ENCODE measurements around the gene CHAF1B.

DNA sequence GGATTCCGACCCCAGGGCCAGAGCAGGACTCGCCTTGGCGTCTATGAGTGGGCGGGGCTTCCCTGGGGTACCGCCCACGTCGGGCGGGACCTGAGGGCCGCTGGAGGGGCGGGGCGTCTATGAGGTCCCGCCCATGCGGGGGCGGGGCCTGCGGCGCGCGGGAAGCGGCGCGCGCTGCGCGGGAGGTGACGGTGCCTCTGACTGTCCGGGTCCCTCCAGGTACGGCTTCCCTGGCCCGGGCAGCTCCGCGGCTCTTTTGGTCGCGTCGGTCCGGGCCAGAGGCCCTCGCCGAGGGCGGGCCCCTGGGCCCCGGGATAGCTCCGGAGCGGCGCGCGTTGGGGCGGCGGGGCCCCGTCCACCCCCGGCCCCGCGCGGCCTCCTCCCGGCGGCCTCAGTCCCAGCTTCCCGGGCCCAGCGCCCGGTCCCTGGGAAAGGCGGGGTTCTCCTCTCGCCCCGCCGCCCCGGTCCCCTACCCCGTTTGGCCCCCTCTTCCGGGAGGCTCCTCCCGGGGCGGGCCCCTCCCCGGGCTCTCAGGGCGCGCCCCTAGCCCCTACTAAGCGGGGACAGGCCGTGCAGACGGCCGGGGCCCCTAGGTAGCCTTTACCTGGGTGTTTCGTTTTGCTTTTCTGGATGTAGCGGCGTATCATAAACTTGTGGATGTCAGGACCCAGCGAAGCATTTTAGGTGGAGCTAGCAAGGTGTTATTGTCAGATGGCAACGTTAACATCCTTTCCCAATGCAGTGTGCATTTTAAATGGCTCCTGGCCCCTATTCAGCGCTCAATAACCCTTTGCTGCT lies at the start of gene CHAF1B:
- TF ChIP-seq POLR2AphosphoS5 (IDR thresholded peaks at IDR 0.05) (no peak), POLR2A (IDR thresholded peaks at IDR 0.05) (peak; percentile 67)
- TF ChIP-seq, protein P1, sequence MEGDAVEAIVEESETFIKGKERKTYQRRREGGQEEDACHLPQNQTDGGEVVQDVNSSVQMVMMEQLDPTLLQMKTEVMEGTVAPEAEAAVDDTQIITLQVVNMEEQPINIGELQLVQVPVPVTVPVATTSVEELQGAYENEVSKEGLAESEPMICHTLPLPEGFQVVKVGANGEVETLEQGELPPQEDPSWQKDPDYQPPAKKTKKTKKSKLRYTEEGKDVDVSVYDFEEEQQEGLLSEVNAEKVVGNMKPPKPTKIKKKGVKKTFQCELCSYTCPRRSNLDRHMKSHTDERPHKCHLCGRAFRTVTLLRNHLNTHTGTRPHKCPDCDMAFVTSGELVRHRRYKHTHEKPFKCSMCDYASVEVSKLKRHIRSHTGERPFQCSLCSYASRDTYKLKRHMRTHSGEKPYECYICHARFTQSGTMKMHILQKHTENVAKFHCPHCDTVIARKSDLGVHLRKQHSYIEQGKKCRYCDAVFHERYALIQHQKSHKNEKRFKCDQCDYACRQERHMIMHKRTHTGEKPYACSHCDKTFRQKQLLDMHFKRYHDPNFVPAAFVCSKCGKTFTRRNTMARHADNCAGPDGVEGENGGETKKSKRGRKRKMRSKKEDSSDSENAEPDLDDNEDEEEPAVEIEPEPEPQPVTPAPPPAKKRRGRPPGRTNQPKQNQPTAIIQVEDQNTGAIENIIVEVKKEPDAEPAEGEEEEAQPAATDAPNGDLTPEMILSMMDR (IDR thresholded peaks at IDR 0.05), result no peak

All from prostate gland (tissue), 2 donors.